GM18502 (cell line): ENCODE measurements around the gene RSPH3.
"Not testable (repeated sequence)": the region's sequence is repeated elsewhere in the genome, so short reads cannot be mapped to it uniquely, and the experiment has no call there.

Experiments
- ATAC-seq: cut with Tn5 transposase; IDR thresholded peaks from one replicate; pipeline ENCODE4 v1.9.1; 2021; ENCODE audit warnings: mild to moderate bottlenecking; ENCODE audit not compliant: unreplicated experiment, poor library complexity

Gene RSPH3

GRCh38 chr6:159030168-159030567 lies 30.2 kb upstream of the RSPH3 start:
- no peak for ATAC-seq

- ATAC-seq = not testable (repeated sequence)
Observed at GRCh38 chr6:159025224-159025623, 25.2 kb upstream of the RSPH3 start.

GRCh38 chr6:159023893-159024292 lies 23.9 kb upstream of the RSPH3 start:
- ATAC-seq = no peak

- ATAC-seq = no peak
Observed at GRCh38 chr6:159020011-159020410, 20.0 kb upstream of the RSPH3 start.

GRCh38 chr6:159017757-159018559 lies 18.0 kb upstream of the RSPH3 start:
- peak; percentile 54 for ATAC-seq

- no peak for ATAC-seq
Observed at GRCh38 chr6:159014406-159014805, 14.4 kb upstream of the RSPH3 start.

- ATAC-seq = no peak
Observed at GRCh38 chr6:159013229-159013628, 13.2 kb upstream of the RSPH3 start.

- ATAC-seq = no peak
Observed at GRCh38 chr6:159012201-159012600, 12.2 kb upstream of the RSPH3 start.

- ATAC-seq = not testable (repeated sequence)
Observed at GRCh38 chr6:159010037-159010612, 10.1 kb upstream of the RSPH3 start.

- ATAC-seq = peak; percentile 77
Observed at GRCh38 chr6:159008656-159009288, 8.8 kb upstream of the RSPH3 start.

- no peak for ATAC-seq
Observed at GRCh38 chr6:159007510-159007909, 7.5 kb upstream of the RSPH3 start.

GRCh38 chr6:159005436-159005835 lies 5.4 kb upstream of the RSPH3 start:
- ATAC-seq = no peak

- no peak for ATAC-seq
Observed at GRCh38 chr6:159004592-159004991, 4.6 kb upstream of the RSPH3 start.

GRCh38 chr6:159002432-159003155 lies 2.6 kb upstream of the RSPH3 start:
- no peak for ATAC-seq

GRCh38 chr6:158999154-158999665 lies 792 bp downstream of the RSPH3 start:
- peak; percentile 32 for ATAC-seq

- ATAC-seq = no peak
Observed at GRCh38 chr6:158996856-158997255, 3.1 kb downstream of the RSPH3 start.

GRCh38 chr6:158993639-158994038 lies 6.4 kb downstream of the RSPH3 start:
- ATAC-seq = no peak

GRCh38 chr6:158991017-158991723 lies 8.8 kb downstream of the RSPH3 start:
- no peak for ATAC-seq

- ATAC-seq = not testable (repeated sequence)
Observed at GRCh38 chr6:158989711-158990110, 10.3 kb downstream of the RSPH3 start.

- ATAC-seq = no peak
Observed at GRCh38 chr6:158988477-158988876, 11.5 kb downstream of the RSPH3 start.
